Neutrophil (primary cell): ENCODE data around the gene INIP.

Experiments used
- H3K27ac ChIP-seq: fragments of 200-600 bp; sonication (generic); 2 replicates; pipeline ENCODE4 v1.5.1; 2016; ENCODE audit warnings: mild to moderate bottlenecking, moderate library complexity
- H3K27me3 ChIP-seq: fragments of 200-600 bp; sonication (generic); 2 replicates; pipeline ENCODE4 v1.6.0; 2016; ENCODE audit warnings: mild to moderate bottlenecking
- H3K36me3 ChIP-seq: fragments of 200-600 bp; sonication (generic); 2 replicates; pipeline ENCODE4 v1.5.1; 2017
- H3K4me1 ChIP-seq, 2 experiments: fragments of 200-600 bp in 1 of 2; sonication (generic) in 1 of 2; 1 replicate in 1 of 2; 2 replicates in 1 of 2; pipeline versions ENCODE4 v1.5.1 to v1.6.1; 2013 to 2016; ENCODE audit warnings: low read depth in 1 of 2, low read length in 1 of 2, mild to moderate bottlenecking in 1 of 2, moderate library complexity in 1 of 2; ENCODE audit not compliant: control insufficient read depth in 1 of 2, insufficient read depth in 1 of 2
- H3K4me3 ChIP-seq, 2 experiments: fragments of 200-600 bp in 1 of 2; sonication (generic) in 1 of 2; 1 replicate in 1 of 2; 2 replicates in 1 of 2; pipeline ENCODE4 v1.5.1; 2013 to 2016; ENCODE audit warnings: low read depth in 1 of 2, low read length in 1 of 2, mild to moderate bottlenecking in 1 of 2, moderate library complexity in 1 of 2
- H3K9me3 ChIP-seq: fragments of 200-600 bp; sonication (generic); 2 replicates; pipeline ENCODE4 v1.5.1; 2016
- CTCF ChIP-seq: fragments of 200-600 bp; sonication (generic); IDR thresholded peaks from 2 replicates; pipeline ENCODE4 v1.5.1; 2016; ENCODE audit warnings: antibody characterized with exemption

The INIP gene

GRCh38 chr9:112659906-112660305, 58.0 kb downstream of the INIP start:
- H3K4me1 ChIP-seq: no peaks in the 10 kb centered on the region
- no peaks in the 10 kb centered on the region for H3K27me3 ChIP-seq
- no peaks in the 10 kb centered on the region for H3K9me3 ChIP-seq
- TF ChIP-seq CTCF: no peak
- H3K36me3 ChIP-seq: peaks cover 11% of the 10 kb centered on the region
- H3K4me3 ChIP-seq: no peak overlapping the region
- H3K27ac ChIP-seq: no peak overlapping the region

- H3K9me3 ChIP-seq: no peaks in the 10 kb centered on the region
- no peaks in the 10 kb centered on the region for H3K27me3 ChIP-seq
- no peak overlapping the region for H3K4me3 ChIP-seq
- peaks cover 11% of the 10 kb centered on the region for H3K36me3 ChIP-seq
- no peak overlapping the region for H3K27ac ChIP-seq
- no peaks in the 10 kb centered on the region for H3K4me1 ChIP-seq
- TF ChIP-seq CTCF: no peak
These were observed 62.2 kb downstream of the INIP start for GRCh38 chr9:112655668-112656067.

GRCh38 chr9:112654282-112654681, 63.6 kb downstream of the INIP start:
- no peak for TF ChIP-seq CTCF

GRCh38 chr9:112648624-112649023, 69.3 kb downstream of the INIP start:
- no peak for TF ChIP-seq CTCF
- Histone ChIP-seq H3K4me1 (no peaks in the 10 kb centered on the region), H3K27me3 (no peaks in the 10 kb centered on the region), H3K36me3 (no peaks in the 10 kb centered on the region), H3K27ac (no peak overlapping the region), H3K9me3 (peaks cover 3% of the 10 kb centered on the region), H3K4me3 (no peak overlapping the region)

More at GRCh38 chr9:112654282-112654681, 63.6 kb downstream of the INIP start:
- Histone ChIP-seq H3K9me3 (no peaks in the 10 kb centered on the region), H3K4me3 (no peak overlapping the region), H3K36me3 (peaks cover 1% of the 10 kb centered on the region), H3K27ac (no peak overlapping the region), H3K4me1 (no peaks in the 10 kb centered on the region), H3K27me3 (no peaks in the 10 kb centered on the region)

- TF ChIP-seq CTCF: no peak
- Histone ChIP-seq H3K27me3 (no peaks in the 10 kb centered on the region), H3K27ac (no peak overlapping the region), H3K4me3 (no peak overlapping the region), H3K9me3 (peaks cover 3% of the 10 kb centered on the region), H3K36me3 (no peaks in the 10 kb centered on the region), H3K4me1 (no peaks in the 10 kb centered on the region)
These were observed 70.3 kb downstream of the INIP start for GRCh38 chr9:112647596-112647995.

GRCh38 chr9:112642126-112642525, 75.8 kb downstream of the INIP start:
- no peak overlapping the region for H3K27ac ChIP-seq
- H3K4me3 ChIP-seq: no peak overlapping the region
- H3K27me3 ChIP-seq: no peaks in the 10 kb centered on the region
- TF ChIP-seq CTCF: no peak
- no peaks in the 10 kb centered on the region for H3K4me1 ChIP-seq
- H3K36me3 ChIP-seq: no peaks in the 10 kb centered on the region
- H3K9me3 ChIP-seq: no peaks in the 10 kb centered on the region
